Suprapubic skin (tissue), 3 donors: ENCODE data around the gene PRAMEF20.

Source experiments
- POLR2A ChIP-seq, 2 donors: fragments of 450-650 bp; IDR thresholded peaks; one replicate each; pipeline ENCODE4 v1.6.1; 2017; ENCODE audit warnings: antibody characterized with exemption in 2 of 2, mild to moderate bottlenecking in 2 of 2, moderate library complexity in 2 of 2
- TF ChIP-seq, protein P1 (sequence below), 2 donors: fragments of 200-600 bp in 1 of 2; fragments of 450-650 bp in 1 of 2; sonication (generic) in 1 of 2; IDR thresholded peaks; one replicate each; pipeline ENCODE4 v1.5.1; 2016 to 2019; ENCODE audit warnings: antibody characterized with exemption in 2 of 2, mild to moderate bottlenecking in 1 of 2, moderate library complexity in 1 of 2

DNA sequence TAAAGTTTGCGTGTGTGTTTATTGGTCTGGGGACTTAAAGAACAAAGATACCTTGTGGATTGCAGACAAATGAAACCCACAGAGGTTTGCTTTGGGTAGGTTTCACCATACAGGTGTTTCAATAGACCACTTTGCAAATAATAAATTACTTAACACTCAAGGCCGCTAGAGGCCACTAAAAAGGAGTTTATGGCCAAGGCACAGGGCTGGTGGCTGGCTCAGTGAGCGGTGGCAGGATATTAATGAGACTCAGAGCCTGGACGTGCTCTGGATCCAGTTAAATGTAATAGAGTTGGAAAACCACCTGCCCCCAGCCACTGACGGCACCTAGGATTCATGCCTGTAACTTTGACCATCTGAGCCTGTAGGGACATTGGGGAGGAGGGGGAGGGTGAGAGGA is 59.1 kb downstream of the PRAMEF20 start:
- TF ChIP-seq, protein P1, sequence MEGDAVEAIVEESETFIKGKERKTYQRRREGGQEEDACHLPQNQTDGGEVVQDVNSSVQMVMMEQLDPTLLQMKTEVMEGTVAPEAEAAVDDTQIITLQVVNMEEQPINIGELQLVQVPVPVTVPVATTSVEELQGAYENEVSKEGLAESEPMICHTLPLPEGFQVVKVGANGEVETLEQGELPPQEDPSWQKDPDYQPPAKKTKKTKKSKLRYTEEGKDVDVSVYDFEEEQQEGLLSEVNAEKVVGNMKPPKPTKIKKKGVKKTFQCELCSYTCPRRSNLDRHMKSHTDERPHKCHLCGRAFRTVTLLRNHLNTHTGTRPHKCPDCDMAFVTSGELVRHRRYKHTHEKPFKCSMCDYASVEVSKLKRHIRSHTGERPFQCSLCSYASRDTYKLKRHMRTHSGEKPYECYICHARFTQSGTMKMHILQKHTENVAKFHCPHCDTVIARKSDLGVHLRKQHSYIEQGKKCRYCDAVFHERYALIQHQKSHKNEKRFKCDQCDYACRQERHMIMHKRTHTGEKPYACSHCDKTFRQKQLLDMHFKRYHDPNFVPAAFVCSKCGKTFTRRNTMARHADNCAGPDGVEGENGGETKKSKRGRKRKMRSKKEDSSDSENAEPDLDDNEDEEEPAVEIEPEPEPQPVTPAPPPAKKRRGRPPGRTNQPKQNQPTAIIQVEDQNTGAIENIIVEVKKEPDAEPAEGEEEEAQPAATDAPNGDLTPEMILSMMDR (IDR thresholded peaks at IDR 0.05), result no peak
- no peak for TF ChIP-seq POLR2A (IDR thresholded peaks at IDR 0.05)
